SK-N-SH treated with all-trans-retinoic acid at 6 μM for 48 hours (cell line): ENCODE results near the gene OR10AD1.

Experiments
- BACH2 ChIP-seq: fragments of 250-450 bp; sonication (Bioruptor Pico); IDR thresholded peaks from 2 replicates; pipeline ENCODE4 v1.9.0; 2021; ENCODE audit warnings: mild to moderate bottlenecking, borderline replicate concordance
- CREB5 ChIP-seq: fragments of 250-450 bp; sonication (Bioruptor Pico); IDR thresholded peaks from 2 replicates; pipeline ENCODE4 v1.5.1; 2020; ENCODE audit warnings: low read depth, mild to moderate bottlenecking, moderate library complexity
- CSRNP3 ChIP-seq: fragments of 250-450 bp; sonication (Bioruptor Pico); IDR thresholded peaks from 2 replicates; pipeline ENCODE4 v1.5.1; 2021; ENCODE audit warnings: mild to moderate bottlenecking, moderate library complexity
- ESRRG ChIP-seq: fragments of 250-450 bp; sonication (Bioruptor Pico); IDR thresholded peaks from 2 replicates; pipeline ENCODE4 v1.6.1; 2021; ENCODE audit warnings: mild to moderate bottlenecking
- ISL1 ChIP-seq: fragments of 250-450 bp; sonication (Bioruptor Pico); IDR thresholded peaks from 2 replicates; pipeline ENCODE4 v2.1.2; 2022; ENCODE audit warnings: mild to moderate bottlenecking, moderate library complexity
- OSR1 ChIP-seq: fragments of 250-450 bp; sonication (Bioruptor Pico); IDR thresholded peaks from 2 replicates; pipeline ENCODE4 v1.8.0; 2022; ENCODE audit warnings: moderate library complexity, mild to moderate bottlenecking, inconsistent platforms
- PATZ1 ChIP-seq: fragments of 250-450 bp; sonication (Bioruptor Pico); IDR thresholded peaks from 2 replicates; pipeline ENCODE4 v1.8.0; 2020; ENCODE audit warnings: mild to moderate bottlenecking, moderate library complexity, borderline replicate concordance
- ZFP3 ChIP-seq: fragments of 250-450 bp; sonication (Bioruptor Pico); IDR thresholded peaks from 2 replicates; pipeline ENCODE4 v1.5.0; 2020; ENCODE audit warnings: mild to moderate bottlenecking, moderate library complexity
- ZFP30 ChIP-seq: fragments of 450-650 bp; formaldehyde crosslinking; IDR thresholded peaks from 2 replicates; pipeline ENCODE4 v1.5.0; 2022; ENCODE audit warnings: mild to moderate bottlenecking, moderate library complexity
- ZNF8 ChIP-seq: fragments of 450-650 bp; formaldehyde crosslinking; IDR thresholded peaks from 2 replicates; pipeline ENCODE4 v1.5.0; 2020; ENCODE audit warnings: mild to moderate bottlenecking, moderate library complexity

- TF ChIP-seq CREB5 (CRISPR knock-in tag) (no peak), ZFP3 (CRISPR knock-in tag) (no peak), PATZ1 (no peak), CSRNP3 (CRISPR knock-in tag) (no peak), ZNF8 (CRISPR knock-in tag) (no peak), ISL1 (no peak), BACH2 (CRISPR knock-in tag) (no peak), ESRRG (no peak), ZFP30 (CRISPR knock-in tag) (no peak), OSR1 (CRISPR knock-in tag) (no peak)
Measured at GRCh38 chr12:48192861-48193260, 10.2 kb downstream of the OR10AD1 start.
